Suppressor macrophage treated with lipopolysaccharide for 4 hours (primary cell): Measurements from ENCODE around the gene COL26A1.

ENCODE experiments used
- DNase-seq: peaks from one replicate; pipeline ENCODE4 v3.0.0-alpha.2; 2020

Gene COL26A1

DNA sequence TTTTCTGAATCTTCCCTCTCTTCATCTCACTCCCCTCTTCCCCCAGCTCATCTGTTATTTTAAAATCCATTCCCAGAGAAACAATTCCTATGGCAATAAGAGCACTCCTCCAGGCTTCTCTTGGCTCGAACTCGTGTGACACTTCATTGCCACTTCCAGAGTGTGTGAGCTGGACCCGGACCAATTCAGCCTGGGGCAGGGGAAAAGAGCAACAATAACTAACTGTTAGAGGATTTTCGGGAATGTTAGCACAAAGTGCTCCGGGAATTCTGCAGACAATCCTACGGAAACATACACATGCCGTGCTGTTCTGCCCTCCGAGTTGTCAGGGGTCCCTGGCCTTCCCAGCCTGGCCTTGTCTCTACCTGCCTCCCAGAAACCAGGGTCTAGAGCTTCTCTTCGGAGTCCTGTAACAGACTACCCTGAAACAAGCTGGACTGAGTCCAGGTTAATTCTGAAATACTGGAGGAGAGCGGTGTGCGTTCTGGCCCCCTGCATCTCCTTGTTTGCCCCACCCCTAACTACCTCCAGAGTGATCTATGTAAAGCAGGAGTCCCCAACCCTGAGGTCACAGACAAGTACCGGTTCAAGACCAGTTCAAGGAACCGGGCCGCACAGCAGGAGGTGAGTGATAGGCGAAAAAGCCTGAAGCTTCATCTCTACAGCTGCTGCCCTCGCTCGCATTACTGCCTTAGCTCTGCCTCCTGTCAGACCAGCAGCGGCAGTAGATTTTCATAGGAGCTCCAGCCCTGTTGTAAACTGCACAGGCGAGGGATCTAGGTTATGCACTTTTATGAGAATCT is 11.3 kb downstream of the COL26A1 start:
- DNase-seq, result no peak

DNA sequence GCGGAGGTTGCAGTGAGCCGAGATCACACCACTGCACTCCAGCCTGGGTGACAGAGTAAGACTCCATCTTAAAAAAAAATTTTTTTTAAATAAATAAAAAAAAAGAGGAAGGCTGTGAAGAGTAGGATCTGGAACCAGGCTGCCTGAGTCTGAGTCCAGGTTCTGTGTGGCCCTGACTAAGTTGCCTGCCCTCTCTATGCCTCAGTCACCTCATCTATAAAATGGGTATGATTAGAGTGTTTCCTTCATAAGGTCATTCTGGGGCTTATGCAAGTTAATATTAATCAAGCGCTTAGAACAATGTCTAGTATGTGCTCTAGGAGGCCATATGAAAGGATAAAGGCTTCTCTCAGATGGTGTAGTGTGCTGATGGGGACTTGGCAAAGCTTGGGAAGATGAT is 12.3 kb downstream of the COL26A1 start:
- no peak for DNase-seq

DNA sequence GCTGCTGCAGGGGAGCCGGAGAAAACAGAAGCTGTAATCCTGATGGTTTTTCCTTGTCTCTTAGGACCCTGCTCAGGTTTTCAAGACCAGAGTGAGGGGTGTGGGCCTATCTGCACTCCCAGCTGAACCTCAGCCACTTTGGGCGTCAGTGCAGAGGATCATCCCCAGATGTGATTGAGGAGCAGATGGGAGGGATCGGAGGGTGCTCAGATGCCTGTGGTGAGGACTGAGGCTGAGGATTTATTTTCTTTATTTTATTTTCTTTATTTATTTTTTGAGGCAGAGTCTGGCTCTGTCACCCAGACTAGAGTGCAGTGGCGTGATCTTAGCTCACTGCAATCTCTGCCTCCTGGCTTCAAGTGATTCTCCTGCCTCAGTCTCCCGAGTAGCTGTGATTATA is 13.9 kb downstream of the COL26A1 start:
- DNase-seq, result no peak

DNA sequence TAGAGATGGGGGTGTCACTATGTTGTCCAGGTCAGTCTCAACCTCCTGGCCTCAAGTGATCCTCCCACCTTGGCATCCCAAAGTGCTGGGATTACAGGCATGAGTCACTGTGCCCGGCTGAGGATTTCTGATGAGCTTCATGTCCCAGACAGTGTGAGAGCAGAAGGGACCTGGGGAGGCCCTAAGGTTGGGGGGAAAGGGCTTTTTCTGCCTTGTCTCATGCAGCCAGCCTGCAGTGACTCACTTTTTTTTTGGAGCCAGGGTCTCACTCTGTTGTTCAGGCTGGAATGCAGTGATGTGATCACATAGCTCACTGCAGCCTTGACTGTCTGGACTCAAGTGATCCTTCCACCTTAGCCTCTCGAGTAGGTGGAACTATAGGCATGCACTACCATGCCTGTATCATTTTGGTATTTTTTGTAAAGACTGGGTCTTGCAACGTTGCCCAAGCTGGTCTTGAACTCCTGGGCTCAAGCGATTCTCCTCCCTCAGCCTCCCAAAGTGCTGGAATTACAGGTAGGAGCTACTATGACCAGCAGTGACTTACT is 14.6 kb downstream of the COL26A1 start:
- DNase-seq, result no peak

DNA sequence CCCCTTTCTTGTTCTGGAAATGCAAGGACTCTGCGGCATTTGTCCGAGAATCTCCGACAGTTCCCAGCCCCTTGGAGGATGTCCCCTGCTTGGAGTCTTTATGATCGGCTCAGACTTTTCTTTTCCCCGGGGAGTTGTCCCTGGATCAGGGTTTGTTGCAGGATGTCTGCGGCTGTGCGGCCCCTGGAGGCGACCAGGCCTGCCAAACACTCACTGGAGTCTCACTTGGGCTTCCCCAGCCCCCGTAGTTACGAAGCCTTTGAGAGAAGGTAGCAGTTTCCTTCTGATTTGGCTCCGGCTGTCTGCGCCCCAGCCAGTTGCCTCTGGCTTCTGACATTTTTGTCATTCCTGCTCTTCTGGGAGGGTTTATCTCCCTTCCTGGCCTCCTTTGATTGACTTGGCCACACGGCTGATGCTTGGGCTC is 16.1 kb downstream of the COL26A1 start:
- no peak for DNase-seq

DNA sequence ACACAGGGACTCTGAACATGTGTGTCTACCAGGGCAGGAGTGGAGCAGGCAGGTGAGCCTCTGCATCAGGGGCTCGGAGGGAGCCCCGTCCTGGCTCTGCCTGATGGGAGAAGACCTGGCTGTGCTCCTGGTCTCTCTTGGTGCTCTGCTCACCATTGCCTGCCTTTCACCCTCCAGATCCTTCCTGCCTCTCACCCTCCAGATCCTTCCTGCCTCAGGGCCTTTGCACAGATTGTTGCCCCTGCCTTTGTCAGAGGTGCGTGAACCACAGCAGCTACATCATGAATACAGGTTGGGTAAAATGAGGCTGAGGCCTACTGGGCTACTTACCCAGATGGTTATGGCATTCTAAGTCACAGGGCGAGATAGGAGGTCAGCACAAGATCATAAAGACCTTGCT is 16.6 kb downstream of the COL26A1 start:
- DNase-seq, result no peak

DNA sequence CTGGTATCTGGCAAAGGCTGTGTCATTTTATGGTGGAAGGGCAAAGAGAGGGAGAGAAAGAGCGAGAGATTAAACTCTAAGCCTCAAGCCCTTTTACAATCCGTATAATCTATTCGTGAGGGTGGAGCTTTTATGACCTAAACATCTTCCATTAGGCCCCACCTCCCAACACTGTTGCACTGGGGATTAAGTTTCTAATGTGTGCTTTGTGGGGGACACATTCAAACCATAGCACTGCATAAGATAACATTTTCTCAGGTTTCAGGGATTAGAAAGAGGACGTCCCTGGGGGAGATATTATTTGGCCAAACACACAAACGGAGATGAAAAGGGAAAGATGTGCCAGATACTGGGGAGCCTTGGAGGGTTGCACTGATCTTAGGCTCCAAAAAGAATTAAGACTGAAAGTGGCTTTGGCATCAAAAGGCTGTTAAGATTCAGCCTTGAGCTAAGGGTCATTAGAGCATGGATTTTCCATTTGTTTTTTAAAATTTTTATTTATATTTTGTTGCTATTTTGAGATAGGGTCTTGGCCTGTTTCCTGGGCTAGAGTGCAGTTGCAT is 19.0 kb downstream of the COL26A1 start:
- DNase-seq, result no peak

DNA sequence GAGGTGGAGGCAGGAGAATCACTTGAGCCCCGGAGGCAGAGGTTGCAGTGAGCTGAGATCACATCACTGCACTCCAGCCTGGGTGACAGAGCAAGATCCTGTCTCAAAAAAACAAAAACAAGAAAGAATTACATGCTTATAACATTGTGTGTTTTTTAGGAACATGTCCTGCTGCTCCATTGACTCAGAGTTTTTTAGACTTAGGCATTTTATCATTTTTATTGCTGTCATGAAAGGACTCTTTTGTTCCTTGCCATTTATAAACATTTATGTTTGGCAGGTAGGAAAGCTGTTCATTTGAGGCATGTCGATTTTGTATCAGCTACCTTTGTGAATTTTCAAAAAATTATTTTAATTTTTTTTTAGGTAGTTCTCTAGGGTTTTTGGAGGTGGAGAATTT is 20.3 kb downstream of the COL26A1 start:
- DNase-seq, result no peak

DNA sequence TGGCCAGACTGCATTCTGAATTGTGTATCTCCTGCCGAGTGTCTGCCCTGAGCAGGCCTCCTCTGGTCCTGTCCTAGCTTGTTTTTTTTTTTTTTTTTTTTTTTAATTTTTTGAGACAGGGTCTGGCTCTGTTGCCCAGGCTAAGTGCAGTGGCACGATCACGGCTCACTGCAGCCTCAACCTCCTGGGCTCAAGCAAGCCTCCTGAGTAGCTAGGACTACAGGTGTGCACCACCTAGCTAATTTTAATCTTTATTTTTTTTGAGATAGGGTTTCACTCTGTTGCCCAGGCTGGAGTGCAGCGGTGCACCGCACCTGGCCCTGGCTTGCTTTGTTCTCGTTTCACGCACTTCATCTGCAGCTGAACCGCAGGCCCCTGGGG is 23.5 kb downstream of the COL26A1 start:
- no peak for DNase-seq

DNA sequence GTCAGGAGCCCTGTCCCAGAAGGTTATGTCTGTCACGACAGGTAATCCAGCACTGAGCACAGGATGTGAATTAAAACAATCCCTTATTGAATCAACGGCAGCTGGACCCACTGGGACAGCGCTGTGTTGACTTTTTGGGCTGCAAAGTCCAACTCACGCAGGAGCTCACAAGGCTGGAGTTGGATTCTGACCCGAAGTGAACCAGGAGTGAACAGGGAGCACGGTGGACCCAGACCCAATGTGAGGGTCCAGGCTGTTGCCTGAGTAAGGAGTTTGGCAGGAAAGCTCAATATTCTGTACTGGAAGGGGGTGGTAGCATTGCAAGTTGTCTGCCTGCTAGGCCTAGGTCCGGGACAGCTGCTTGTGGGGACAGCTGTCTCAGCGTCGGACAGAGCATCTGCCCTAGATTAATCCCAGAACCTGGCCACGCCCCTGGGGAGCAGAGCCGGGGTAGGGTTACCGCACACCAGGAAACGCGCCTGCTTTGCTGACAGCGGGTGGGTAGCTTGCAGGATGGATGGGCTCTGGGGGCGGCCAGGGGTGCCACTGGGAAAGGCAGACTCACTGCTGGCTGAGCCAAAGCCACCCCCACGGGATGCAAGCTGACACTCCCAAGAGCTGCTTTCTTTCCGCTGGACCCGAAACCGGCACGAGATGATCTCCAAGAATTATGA is 24.0 kb downstream of the COL26A1 start:
- DNase-seq, result no peak

DNA sequence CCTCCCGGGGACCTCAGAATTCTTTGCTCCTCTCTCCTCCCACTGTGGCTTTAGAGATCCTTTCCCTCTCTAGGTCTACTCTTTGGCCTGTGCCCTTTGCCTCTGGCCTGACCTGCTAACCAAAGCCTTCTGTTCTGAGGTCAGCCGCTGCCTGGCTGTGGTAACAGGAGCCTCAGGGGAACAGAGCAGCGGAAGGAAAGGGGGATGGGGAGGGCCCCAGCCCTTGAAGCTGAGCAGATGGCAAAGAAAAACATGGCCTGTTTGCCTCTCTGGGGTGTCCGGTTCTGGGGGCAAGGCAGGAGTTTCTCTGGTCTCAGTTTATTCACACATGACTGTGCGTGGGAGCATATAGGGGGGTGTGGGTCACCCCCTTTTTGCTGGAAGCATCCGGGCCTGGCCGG is 28.2 kb downstream of the COL26A1 start:
- DNase-seq, result no peak

DNA sequence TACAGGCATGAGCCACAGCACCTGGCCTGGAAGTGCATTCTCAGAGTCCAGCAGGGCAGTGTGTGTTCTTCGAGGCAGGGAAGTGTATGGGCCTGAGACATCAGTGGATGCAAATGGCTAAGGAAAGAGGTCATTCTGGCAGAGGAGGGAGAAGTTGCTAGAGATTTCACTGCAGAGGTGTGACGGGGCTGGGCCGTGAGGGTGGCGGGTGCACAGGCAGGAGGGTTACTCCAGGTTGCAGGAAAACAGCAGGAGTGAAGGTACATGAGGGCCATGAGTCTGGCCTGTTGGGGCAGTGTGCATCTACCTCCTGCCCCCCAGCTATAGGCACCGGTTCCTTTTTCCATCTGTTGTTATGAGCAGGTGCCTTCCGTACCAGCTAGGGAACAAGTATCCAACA is 29.3 kb downstream of the COL26A1 start:
- DNase-seq, result no peak

DNA sequence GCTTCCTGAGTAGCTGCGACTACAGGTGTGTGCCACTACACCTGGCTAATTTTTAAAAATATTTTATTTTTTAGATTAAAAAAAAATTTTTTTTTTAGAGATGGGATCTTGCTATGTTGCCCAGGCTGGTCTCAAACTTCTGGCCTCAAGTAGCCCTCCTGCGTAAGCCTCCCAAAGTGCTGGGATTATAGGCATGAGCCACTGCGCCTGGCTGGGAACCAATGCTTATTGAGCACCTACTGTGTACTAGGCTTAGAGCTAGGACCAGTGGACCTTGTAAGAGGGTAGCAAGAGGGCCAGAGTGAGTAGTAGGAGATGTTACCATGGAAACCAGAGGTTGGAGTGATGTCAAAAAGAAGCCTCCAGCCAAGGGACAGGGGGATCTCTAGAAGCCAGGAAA is 31.2 kb downstream of the COL26A1 start:
- no peak for DNase-seq

DNA sequence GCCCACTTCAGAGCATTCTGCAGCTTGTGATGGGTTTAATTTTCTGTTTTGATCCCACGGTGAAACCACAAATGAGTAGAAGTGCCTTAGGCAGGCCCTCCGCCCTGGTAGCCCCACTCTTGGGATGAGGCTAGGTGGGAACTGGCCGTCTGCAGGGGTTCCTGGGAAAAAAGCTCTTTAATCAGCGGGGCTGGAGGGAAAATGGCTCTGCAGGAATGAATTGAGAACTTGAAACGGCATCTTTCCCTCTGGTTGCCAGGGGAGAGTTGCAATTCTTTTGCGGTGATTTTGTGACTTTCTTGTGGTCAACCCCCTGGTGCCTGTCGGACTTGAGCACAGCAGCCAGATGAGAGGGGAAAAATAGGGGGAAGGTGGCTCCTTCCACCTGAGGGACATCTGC is 32.7 kb downstream of the COL26A1 start:
- DNase-seq, result no peak

DNA sequence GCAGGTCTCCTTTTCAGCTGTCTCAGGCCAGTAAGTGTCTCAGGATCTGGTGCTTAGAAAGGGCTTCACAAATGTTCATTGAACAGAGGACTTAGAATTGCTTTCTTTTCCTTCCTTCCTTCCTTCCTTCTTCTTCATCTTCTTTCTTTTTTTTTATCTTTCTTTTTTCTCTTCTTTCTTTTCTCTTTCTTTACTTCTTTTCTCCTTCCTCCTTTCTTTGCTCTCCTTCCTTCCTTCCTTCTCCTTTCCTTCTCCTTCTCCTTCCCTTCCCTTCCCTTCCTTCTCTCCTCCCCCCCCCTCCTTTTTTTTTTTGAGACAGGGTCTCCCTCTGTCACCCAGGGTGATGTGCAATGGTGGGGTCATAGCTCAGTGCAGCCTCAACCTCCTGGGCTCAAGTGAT is 34.6 kb downstream of the COL26A1 start:
- no peak for DNase-seq

DNA sequence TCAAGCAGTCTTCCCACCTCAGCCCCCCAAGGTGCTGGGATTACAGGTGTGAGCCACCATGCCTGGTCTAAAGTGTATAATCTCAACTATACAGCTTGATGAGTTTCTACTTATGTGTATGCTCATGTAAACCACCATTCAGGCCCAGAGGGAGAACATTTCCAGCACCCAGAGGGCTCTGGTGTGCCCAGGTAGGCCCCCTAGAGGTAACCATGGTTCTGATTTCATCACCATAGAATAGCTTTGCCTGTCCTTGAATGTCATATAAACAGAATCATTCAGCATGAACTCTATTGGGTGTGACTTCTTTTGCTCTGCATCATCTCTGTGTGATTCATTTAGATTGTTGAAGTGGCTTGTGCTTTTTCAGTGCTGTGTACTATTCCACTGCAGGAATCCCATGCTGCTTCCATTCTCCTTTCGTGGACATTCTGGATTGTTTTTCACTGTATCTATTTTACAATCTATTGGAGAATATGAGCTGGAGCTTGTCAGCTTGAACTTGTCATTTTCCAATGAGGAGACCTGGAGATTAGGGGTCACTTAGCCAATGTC is 35.2 kb downstream of the COL26A1 start:
- no peak for DNase-seq

DNA sequence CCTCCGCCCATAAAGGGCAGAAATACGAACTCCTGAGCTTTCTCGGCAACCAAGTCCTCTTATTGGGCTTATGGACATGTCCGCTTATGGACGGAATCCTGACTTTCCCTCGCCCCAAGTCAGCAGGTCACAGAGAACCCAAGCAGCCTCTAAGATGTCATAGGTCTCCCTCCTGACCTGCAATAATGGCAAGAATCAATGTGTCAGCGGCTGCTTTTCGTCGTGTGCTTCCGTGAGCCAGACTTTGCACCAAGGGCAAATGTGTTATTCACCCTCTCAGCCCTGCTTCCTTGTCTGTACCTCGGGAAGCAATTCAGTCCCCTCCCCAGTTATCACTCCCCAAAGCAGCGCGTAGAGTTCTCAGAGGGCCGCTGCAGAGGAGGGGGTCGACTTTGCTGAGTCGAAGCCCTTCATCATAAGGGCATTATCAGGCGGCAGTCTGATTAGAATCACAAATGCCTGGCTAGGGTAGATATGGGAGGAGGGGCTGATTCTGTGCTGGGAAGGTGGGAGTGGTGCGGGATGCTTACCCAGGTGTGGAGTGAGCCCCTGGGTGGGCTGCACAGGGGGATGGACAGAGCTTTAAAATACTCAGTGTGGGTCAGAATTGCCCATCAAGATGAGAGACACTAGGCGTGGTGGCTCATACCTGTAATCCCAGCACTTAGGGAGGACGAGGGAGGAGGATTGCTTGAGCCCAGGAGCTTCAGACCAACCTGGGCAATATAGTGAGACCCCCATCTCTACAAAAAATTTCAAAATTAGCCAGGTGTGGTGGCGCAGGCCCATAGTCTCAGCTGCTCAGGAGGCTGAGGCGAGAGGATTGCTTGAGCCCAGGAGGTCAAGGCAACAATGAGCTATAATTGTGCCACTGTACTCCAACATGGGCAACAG is 36.0 kb downstream of the COL26A1 start:
- DNase-seq, result no peak

DNA sequence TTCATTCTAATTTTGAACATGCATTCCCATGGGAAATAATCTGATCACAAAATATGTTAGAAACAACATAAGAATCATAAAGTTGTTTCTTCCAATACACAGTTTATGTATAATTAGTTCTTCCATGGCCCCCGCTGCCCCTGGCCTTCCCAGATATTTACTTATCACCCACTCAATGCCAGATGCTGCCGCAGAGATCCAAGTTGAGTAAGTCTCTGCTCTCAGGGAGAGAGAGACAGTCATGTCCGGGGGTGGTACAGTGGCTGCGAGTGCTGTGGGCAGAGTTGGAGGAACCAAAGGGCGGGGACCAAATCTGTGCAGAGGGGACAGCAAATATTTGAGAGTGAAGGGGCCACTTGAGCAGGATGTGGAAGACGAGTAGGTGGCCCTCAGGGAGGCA is 37.1 kb downstream of the COL26A1 start:
- no peak for DNase-seq

DNA sequence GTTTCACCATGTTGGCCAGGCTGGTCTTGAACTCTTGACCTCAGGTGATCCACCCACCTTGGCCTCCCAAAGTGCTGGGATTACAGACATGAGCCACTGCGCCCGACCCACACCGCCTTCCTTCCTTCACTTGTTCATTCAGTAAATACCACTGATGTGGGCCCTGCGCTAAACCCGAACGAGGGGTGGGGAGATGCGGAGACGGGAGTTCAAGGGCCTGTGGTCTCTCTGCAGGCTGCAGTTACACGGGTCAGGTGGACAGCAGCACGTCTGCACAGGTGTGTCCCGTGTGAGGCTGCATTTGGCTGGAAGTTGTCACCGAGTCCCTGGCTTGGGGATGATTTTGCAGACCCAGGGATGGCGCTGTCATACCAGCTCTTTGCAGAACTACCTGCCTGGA is 38.1 kb downstream of the COL26A1 start:
- DNase-seq, result no peak

DNA sequence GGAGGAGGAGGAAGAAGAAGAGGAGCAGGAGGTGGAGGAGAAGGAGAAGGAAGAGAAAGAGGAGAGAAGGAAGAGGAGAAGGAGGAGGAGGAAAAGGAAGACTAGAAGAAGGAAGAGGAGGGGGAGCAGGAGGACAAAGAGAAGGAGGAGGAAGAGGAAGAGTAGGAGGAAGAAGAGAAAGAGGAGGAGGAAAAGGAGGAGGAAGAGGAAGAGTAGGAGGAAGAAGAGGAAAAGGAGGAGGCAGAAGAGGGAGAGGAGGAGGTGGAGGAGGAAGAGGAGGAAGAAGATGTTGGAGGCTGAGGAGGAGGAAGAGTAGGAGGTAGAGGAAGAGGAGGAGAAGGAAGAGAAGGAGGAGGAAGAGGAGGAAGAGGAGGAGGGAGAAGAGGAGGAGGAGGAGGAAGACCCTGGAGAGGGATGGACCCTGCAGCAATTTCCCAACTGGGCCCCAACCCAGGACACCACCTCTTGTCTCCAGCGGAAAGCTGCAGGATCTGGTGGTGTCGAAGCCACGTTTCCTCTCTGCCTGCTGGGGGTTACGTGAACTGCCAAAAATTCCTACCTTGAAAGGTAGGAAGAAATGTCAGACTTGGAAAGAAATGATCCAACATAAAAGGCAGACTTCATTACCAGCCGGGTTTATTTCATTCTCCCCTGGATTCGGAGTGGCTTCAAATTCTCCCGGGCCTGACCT is 38.9 kb downstream of the COL26A1 start:
- no peak for DNase-seq

DNA sequence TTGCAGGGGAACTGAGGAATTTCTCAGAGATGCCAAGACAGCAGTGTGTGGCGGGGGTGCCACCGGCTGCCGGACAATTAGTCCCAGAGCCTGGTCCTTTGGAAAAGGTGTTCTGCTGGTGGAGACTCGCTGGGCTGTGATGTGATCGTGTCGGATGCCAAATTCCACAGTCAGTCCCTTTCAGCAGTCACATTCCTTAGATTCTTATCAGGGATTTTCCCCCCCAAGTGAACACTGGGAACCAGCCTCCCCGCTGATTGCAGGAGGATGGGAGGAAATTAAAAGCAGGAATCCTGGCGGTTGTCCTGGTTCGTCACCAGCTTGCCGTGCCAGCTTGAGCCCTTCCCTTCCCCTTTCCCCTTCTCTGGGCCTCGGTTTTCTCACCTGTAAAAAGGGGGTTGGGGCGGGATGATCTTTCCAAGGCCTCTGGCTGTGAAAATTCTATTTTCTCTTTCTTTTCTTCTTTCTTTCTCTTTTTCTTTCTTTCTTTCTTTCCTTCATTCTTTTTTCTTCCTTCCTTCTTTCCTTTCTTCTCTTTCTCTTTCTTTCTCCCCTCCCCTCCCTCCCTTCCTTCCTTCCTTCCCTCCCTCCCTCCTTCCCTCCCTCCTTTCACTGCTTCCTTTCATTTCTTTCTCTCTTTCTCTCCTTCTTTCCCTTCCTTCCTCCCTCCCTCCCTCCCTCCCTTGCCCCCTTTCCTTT is 39.6 kb downstream of the COL26A1 start:
- DNase-seq, result no peak
